IPS-20b (cell line): ENCODE measurements around the gene WFIKKN2.
"Not testable (repeated sequence)": the region's sequence is repeated elsewhere in the genome, so short reads cannot be mapped to it uniquely, and the experiment has no call there.

Experiments used
- H3K27ac ChIP-seq: one replicate; pipeline ENCODE4 v1.5.1; 2013; ENCODE audit warnings: low read length
- H3K27me3 ChIP-seq: 2 replicates; pipeline ENCODE4 v1.6.1; 2013; ENCODE audit warnings: mild to moderate bottlenecking, low read length, inconsistent platforms; ENCODE audit not compliant: insufficient read depth
- H3K36me3 ChIP-seq: 2 replicates; pipeline ENCODE4 v1.6.1; 2013; ENCODE audit warnings: low read depth, mild to moderate bottlenecking, inconsistent platforms, low read length, moderate library complexity; ENCODE audit not compliant: insufficient read depth
- H3K4me1 ChIP-seq: 2 replicates; pipeline ENCODE4 v1.6.1; 2013; ENCODE audit warnings: mild to moderate bottlenecking, control low read depth, inconsistent platforms, low read length, moderate library complexity; ENCODE audit not compliant: insufficient read depth
- H3K4me3 ChIP-seq: 2 replicates; pipeline ENCODE4 v1.5.1; 2013; ENCODE audit warnings: mild to moderate bottlenecking, low read length, inconsistent platforms
- H3K9ac ChIP-seq: 2 replicates; pipeline ENCODE4 v1.6.1; 2013; ENCODE audit warnings: low read depth, mild to moderate bottlenecking, inconsistent platforms, low read length, moderate library complexity
- H3K9me3 ChIP-seq: 2 replicates; pipeline ENCODE4 v1.6.1; 2013; ENCODE audit warnings: mild to moderate bottlenecking, low read depth, low read length, inconsistent platforms; ENCODE audit not compliant: insufficient read depth

WFIKKN2 gene

GRCh38 chr17:50847566-50847965 lies 12.2 kb downstream of the WFIKKN2 start:
- H3K4me3 ChIP-seq = no peak overlapping the region
- H3K9ac ChIP-seq = no peak overlapping the region
- H3K4me1 ChIP-seq = no peaks in the 10 kb centered on the region
- no peaks in the 10 kb centered on the region for H3K9me3 ChIP-seq
- peaks cover 2% of the 10 kb centered on the region; the same call in 1 of the 2 replicates for H3K27me3 ChIP-seq
- H3K36me3 ChIP-seq = no peaks in the 10 kb centered on the region
- no peak overlapping the region for H3K27ac ChIP-seq

- Histone ChIP-seq H3K27me3 (peaks cover 6% of the 10 kb centered on the region; the same call in 1 of the 2 replicates), H3K9ac (no peak overlapping the region), H3K27ac (no peak overlapping the region), H3K4me3 (no peak overlapping the region), H3K4me1 (no peaks in the 10 kb centered on the region), H3K36me3 (no peaks in the 10 kb centered on the region), H3K9me3 (no peaks in the 10 kb centered on the region)
Observed at GRCh38 chr17:50848039-50848438, 12.7 kb downstream of the WFIKKN2 start.

- no peak overlapping the region for H3K9ac ChIP-seq
- no peaks in the 10 kb centered on the region for H3K9me3 ChIP-seq
- H3K27ac ChIP-seq = no peak overlapping the region
- no peaks in the 10 kb centered on the region for H3K4me1 ChIP-seq
- H3K4me3 ChIP-seq = no peak overlapping the region
- no peaks in the 10 kb centered on the region for H3K36me3 ChIP-seq
- peaks cover 6% of the 10 kb centered on the region; the same call in 1 of the 2 replicates for H3K27me3 ChIP-seq
Observed at GRCh38 chr17:50848711-50849110, 13.3 kb downstream of the WFIKKN2 start.

- no peaks in the 10 kb centered on the region for H3K9me3 ChIP-seq
- no peak overlapping the region for H3K9ac ChIP-seq
- no peaks in the 10 kb centered on the region for H3K4me1 ChIP-seq
- H3K36me3 ChIP-seq = no peaks in the 10 kb centered on the region
- H3K4me3 ChIP-seq = no peak overlapping the region
- H3K27ac ChIP-seq = no peak overlapping the region
- H3K27me3 ChIP-seq = peaks cover 6% of the 10 kb centered on the region; the same call in 1 of the 2 replicates
Observed at GRCh38 chr17:50850640-50851039, 15.3 kb downstream of the WFIKKN2 start.

GRCh38 chr17:50853015-50853615 lies 17.7 kb downstream of the WFIKKN2 start:
- Histone ChIP-seq H3K4me3 (no peak overlapping the region), H3K27me3 (peaks cover 6% of the 10 kb centered on the region; the same call in 1 of the 2 replicates), H3K9ac (no peak overlapping the region), H3K36me3 (no peaks in the 10 kb centered on the region), H3K27ac (no peak overlapping the region), H3K9me3 (no peaks in the 10 kb centered on the region), H3K4me1 (no peaks in the 10 kb centered on the region)

GRCh38 chr17:50853781-50854180 lies 18.4 kb downstream of the WFIKKN2 start:
- H3K9me3 ChIP-seq = no peaks in the 10 kb centered on the region
- peaks cover 6% of the 10 kb centered on the region; the same call in 1 of the 2 replicates for H3K27me3 ChIP-seq
- no peaks in the 10 kb centered on the region for H3K4me1 ChIP-seq
- H3K4me3 ChIP-seq = no peak overlapping the region
- H3K9ac ChIP-seq = no peak overlapping the region
- no peaks in the 10 kb centered on the region for H3K36me3 ChIP-seq
- no peak overlapping the region for H3K27ac ChIP-seq

- no peaks in the 10 kb centered on the region for H3K36me3 ChIP-seq
- no peak overlapping the region for H3K4me3 ChIP-seq
- no peaks in the 10 kb centered on the region for H3K9me3 ChIP-seq
- no peak overlapping the region for H3K27ac ChIP-seq
- H3K27me3 ChIP-seq = peaks cover 6% of the 10 kb centered on the region; the same call in 1 of the 2 replicates
- no peaks in the 10 kb centered on the region for H3K4me1 ChIP-seq
- no peak overlapping the region for H3K9ac ChIP-seq
Observed at GRCh38 chr17:50855708-50856330, 20.4 kb downstream of the WFIKKN2 start.

- Histone ChIP-seq H3K27me3 (peaks cover 6% of the 10 kb centered on the region; the same call in 1 of the 2 replicates), H3K4me1 (no peaks in the 10 kb centered on the region), H3K9ac (no peak overlapping the region), H3K27ac (no peak overlapping the region), H3K4me3 (no peak overlapping the region), H3K36me3 (peaks cover 5% of the 10 kb centered on the region), H3K9me3 (no peaks in the 10 kb centered on the region)
Observed at GRCh38 chr17:50856431-50856830, 21.0 kb downstream of the WFIKKN2 start.

- H3K27ac ChIP-seq = no peak overlapping the region
- peaks cover 28% of the 10 kb centered on the region for H3K36me3 ChIP-seq
- no peaks in the 10 kb centered on the region for H3K9me3 ChIP-seq
- H3K4me3 ChIP-seq = no peak overlapping the region
- no peaks in the 10 kb centered on the region for H3K27me3 ChIP-seq
- H3K4me1 ChIP-seq = no peaks in the 10 kb centered on the region
- H3K9ac ChIP-seq = no peak overlapping the region
Observed at GRCh38 chr17:50858486-50859225, 23.3 kb downstream of the WFIKKN2 start.

- H3K9me3 ChIP-seq, H3K4me3 ChIP-seq, H3K27me3 ChIP-seq, H3K27ac ChIP-seq, H3K9ac ChIP-seq, H3K4me1 ChIP-seq: not testable (repeated sequence)
- peaks cover 30% of the 10 kb centered on the region for H3K36me3 ChIP-seq
Observed at GRCh38 chr17:50859727-50860126, 24.3 kb downstream of the WFIKKN2 start.

- Histone ChIP-seq H3K9me3 (no peaks in the 10 kb centered on the region), H3K9ac (no peak overlapping the region), H3K27me3 (no peaks in the 10 kb centered on the region), H3K4me3 (no peak overlapping the region), H3K27ac (no peak overlapping the region), H3K4me1 (0 out of 2 replicates have a peak, but pooled peaks cover 7% of the 10 kb centered on the region), H3K36me3 (peaks cover 30% of the 10 kb centered on the region)
Observed at GRCh38 chr17:50861334-50861676, 25.9 kb downstream of the WFIKKN2 start.
